Activated naive CD4-positive, alpha-beta T cell treated with Interleukin-2 at 50 U/mL for 16 hours (primary cell): ENCODE data around the gene COPB2.

Experiments used
- DNase-seq: peaks from one replicate; pipeline ENCODE4 v3.0.0-alpha.2; 2020

Gene COPB2

GRCh38 chr3:139307601-139308555 is 81.6 kb downstream of the COPB2 start:
- no peak for DNase-seq
